Measurements from ENCODE around the gene APBB1. TPM values are rescaled to one million over a fixed set of nuclear protein-coding genes. Genes with fewer than 3 reads are reported as not detected.

The APBB1 gene
- total RNA-seq, 1 experiment from 2014 or later: 34.8 TPM

- Histone ChIP-seq H3K23me2 (ENCODE audit: insufficient read length, low read depth, low read length, poor library complexity, severe bottlenecking) (no peaks in the 10 kb centered on the region), H4K91ac (ENCODE audit: insufficient read length, low read depth, low read length) (no peak overlapping the region), H3T11ph (ENCODE audit: low read length) (no peak overlapping the region), H3K18ac (ENCODE audit: insufficient read length, low read depth, low read length) (no peak overlapping the region), H2BK12ac (ENCODE audit: insufficient read length, low read depth, low read length) (no peak overlapping the region), H2BK120ac (ENCODE audit: low read depth, low read length, poor library complexity, severe bottlenecking) (no peak overlapping the region), H2BK15ac (ENCODE audit: low read depth, low read length) (no peak overlapping the region), H4K8ac (replicated peaks; ENCODE audit: insufficient read length, low read depth, low read length) (no peak overlapping the region), H3K27ac (ENCODE audit: insufficient read length, low read depth, low read length) (no peak overlapping the region), H3K23ac (ENCODE audit: insufficient read length, low read depth, low read length) (no peak overlapping the region), H3K79me2 (ENCODE audit: insufficient read depth, low read length) (no peaks in the 10 kb centered on the region), H4K20me1 (ENCODE audit: control insufficient read depth, insufficient read depth, insufficient read length) (no peaks in the 10 kb centered on the region), H3K9ac (ENCODE audit: extremely low read depth, insufficient read length, low read length) (no peak overlapping the region), H3K79me1 (ENCODE audit: insufficient read depth, low read depth, low read length, poor library complexity, severe bottlenecking) (no peaks in the 10 kb centered on the region), H2BK20ac (ENCODE audit: low read depth, low read length, poor library complexity, severe bottlenecking) (no peak overlapping the region), H2AK5ac (ENCODE audit: insufficient read length, low read length) (no peak overlapping the region), H3K56ac (ENCODE audit: insufficient read length, low read depth, low read length) (no peak overlapping the region), H2AFZ (ENCODE audit: low read length) (no peak overlapping the region), H3K4me1 (ENCODE audit: insufficient read depth, low read length) (no peaks in the 10 kb centered on the region), H3K9me3 (ENCODE audit: control insufficient read depth, low read depth, low read length) (no peaks in the 10 kb centered on the region), H3K4me2 (ENCODE audit: insufficient read depth, insufficient read length, low read length) (no peak overlapping the region), H3K14ac (ENCODE audit: insufficient read depth, low read length) (no peak overlapping the region), H3K4ac (ENCODE audit: low read depth, low read length) (no peak overlapping the region), H3K27me3 (ENCODE audit: insufficient read depth, low read length) (no peaks in the 10 kb centered on the region), H4K5ac (ENCODE audit: insufficient read length, low read depth, low read length) (no peak overlapping the region), H2BK5ac (ENCODE audit: insufficient read length, low read length) (no peak overlapping the region)
- Mint-ChIP-seq H3K9me3 (no peaks in the 10 kb centered on the region), H3K4me3 (no peak overlapping the region), H3K27ac (peak overlapping the region in 1 of 3 experiments; percentile 2; a peak in 1 of 7 replicates), H3K4me1 (no peaks in the 10 kb centered on the region), H3K36me3 (ENCODE audit: insufficient read depth in 1 of 3, low read depth in 3 of 3) (peaks cover 0 to 21% (median 6%) of the 10 kb centered on the region in 3 experiments; a peak in 3 of 7 replicates), H3K27me3 (ENCODE audit: low read depth) (no peaks in the 10 kb centered on the region)
- no CpG with 5 or more reads among the region's 26 CpGs for WGBS (ENCODE audit: extremely low coverage, insufficient read length, low lambda C conversion rate)
- no peak for DNase-seq
- no peak for TF ChIP-seq CTCF (conservative IDR thresholded peaks at IDR 0.05)
Observed at GRCh38 chr11:6457581-6458320, 38.9 kb upstream of the APBB1 start.

Measured in H9 (cell line).